OCI-LY3 (cell line): ENCODE measurements around the gene MCTP2.

Source experiments
- H2AFZ ChIP-seq: fragments of 200-600, 300-600 bp; shearing (Covaris generic); 2 replicates; pipeline ENCODE4 v1.6.0; 2014; ENCODE audit warnings: antibody characterized with exemption, low read depth, low read length
- H3K27ac ChIP-seq: fragments of 200-600, 300-600 bp; sonication (generic); 2 replicates; pipeline ENCODE4 v1.5.1; 2014; ENCODE audit warnings: mild to moderate bottlenecking, low read length, moderate library complexity, mixed read lengths
- H3K27me3 ChIP-seq: fragments of 200-600, 300-600 bp; sonication (generic); 2 replicates; pipeline ENCODE4 v1.6.1; 2014; ENCODE audit warnings: low read depth, low read length, mixed read lengths
- H3K36me3 ChIP-seq: fragments of 200-600, 300-600 bp; sonication (generic); replicated peaks from 2 replicates; pipeline ENCODE3; 2014; ENCODE audit warnings: low read depth, low read length, mixed read lengths
- H3K4me1 ChIP-seq: fragments of 300-600, 200-600 bp; sonication (generic); 2 replicates; pipeline ENCODE4 v1.6.1; 2014; ENCODE audit warnings: low read length, mixed read lengths
- H3K4me2 ChIP-seq: fragments of 200-600, 300-600 bp; sonication (generic); 2 replicates; pipeline ENCODE4 v1.6.1; 2014; ENCODE audit warnings: low read length, mixed read lengths
- H3K4me3 ChIP-seq: fragments of 300-600, 200-600 bp; sonication (generic); 2 replicates; pipeline ENCODE4 v1.5.1; 2014; ENCODE audit warnings: antibody characterized with exemption, mild to moderate bottlenecking, low read length, moderate library complexity
- H3K79me2 ChIP-seq: fragments of 300-600, 200-600 bp; shearing (Covaris generic); 2 replicates; pipeline ENCODE4 v1.6.1; 2014; ENCODE audit warnings: mild to moderate bottlenecking, low read length, mixed read lengths
- H3K9ac ChIP-seq: fragments of 300-600, 200-600 bp; shearing (Covaris generic); 2 replicates; pipeline ENCODE4 v1.6.0; 2014; ENCODE audit warnings: mild to moderate bottlenecking, low read length, moderate library complexity
- H3K9me3 ChIP-seq: fragments of 200-600, 300-600 bp; shearing (Covaris generic); 2 replicates; pipeline ENCODE4 v1.6.1; 2014; ENCODE audit warnings: low read length, mixed read lengths; ENCODE audit not compliant: insufficient read depth
- H4K20me1 ChIP-seq: fragments of 200-600, 300-600 bp; sonication (generic); 2 replicates; pipeline ENCODE4 v1.6.1; 2016; ENCODE audit warnings: low read length, mixed read lengths; ENCODE audit not compliant: insufficient read depth
- CTCF ChIP-seq: fragments of 200-600, 300-600 bp; sonication (generic); IDR thresholded peaks from 2 replicates; pipeline ENCODE4 v1.5.1; 2014; ENCODE audit warnings: antibody characterized with exemption, low read length, low read depth
- EZH2phosphoT487 ChIP-seq: fragments of 200-600 bp; shearing (Covaris generic); IDR thresholded peaks from 2 replicates; pipeline ENCODE4 v1.6.1; 2018; ENCODE audit warnings: antibody characterized with exemption, mixed run types, low read depth

MCTP2 gene

DNA sequence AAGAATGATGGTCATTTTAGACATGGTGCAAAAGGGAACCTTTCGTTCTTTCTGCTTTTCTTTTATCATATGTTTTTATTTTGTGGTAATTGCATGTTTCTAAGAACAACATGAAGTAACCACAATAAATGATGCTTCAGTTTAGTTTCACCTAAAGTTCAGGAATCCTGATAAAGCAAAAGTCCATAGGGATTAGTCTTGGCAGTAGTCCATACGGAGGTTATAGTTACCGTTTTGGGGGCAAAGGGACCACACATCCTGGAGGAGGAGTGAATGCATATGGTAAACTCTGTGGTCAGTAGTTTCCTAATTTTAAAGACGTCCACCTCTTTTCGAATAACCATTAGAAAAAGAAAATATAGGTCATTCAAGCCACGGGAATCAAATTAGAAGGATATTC, 141.5 kb downstream of the MCTP2 start:
- Histone ChIP-seq H3K9ac (no peak overlapping the region), H3K36me3 (no peaks in the 10 kb centered on the region), H3K4me1 (no peaks in the 10 kb centered on the region), H3K4me3 (no peak overlapping the region), H3K9me3 (no peaks in the 10 kb centered on the region), H3K4me2 (no peak overlapping the region), H3K27me3 (peaks cover 9% of the 10 kb centered on the region; the same call in 1 of the 2 replicates), H3K27ac (no peak overlapping the region), H4K20me1 (no peaks in the 10 kb centered on the region), H2AFZ (no peak overlapping the region), H3K79me2 (no peaks in the 10 kb centered on the region)
- TF ChIP-seq CTCF (no peak), EZH2phosphoT487 (no peak)

- Histone ChIP-seq H3K4me2 (no peak overlapping the region), H4K20me1 (no peaks in the 10 kb centered on the region), H2AFZ (no peak overlapping the region), H3K9ac (no peak overlapping the region), H3K79me2 (no peaks in the 10 kb centered on the region), H3K4me1 (no peaks in the 10 kb centered on the region), H3K36me3 (no peaks in the 10 kb centered on the region), H3K27me3 (no peaks in the 10 kb centered on the region), H3K9me3 (no peaks in the 10 kb centered on the region), H3K27ac (no peak overlapping the region), H3K4me3 (no peak overlapping the region)
- TF ChIP-seq EZH2phosphoT487 (no peak), CTCF (no peak)
Measured at GRCh38 chr15:94375997-94376396, 144.6 kb downstream of the MCTP2 start.

- TF ChIP-seq EZH2phosphoT487 (no peak), CTCF (no peak)
- Histone ChIP-seq H3K27me3 (no peaks in the 10 kb centered on the region), H3K27ac (no peak overlapping the region), H2AFZ (no peak overlapping the region), H4K20me1 (no peaks in the 10 kb centered on the region), H3K4me2 (no peak overlapping the region), H3K79me2 (no peaks in the 10 kb centered on the region), H3K36me3 (no peaks in the 10 kb centered on the region), H3K4me1 (no peaks in the 10 kb centered on the region), H3K4me3 (no peak overlapping the region), H3K9ac (no peak overlapping the region), H3K9me3 (no peaks in the 10 kb centered on the region)
Measured at GRCh38 chr15:94379986-94380385, 148.6 kb downstream of the MCTP2 start.

GRCh38 chr15:94380798-94381197, 149.4 kb downstream of the MCTP2 start:
- no peaks in the 10 kb centered on the region for H3K9me3 ChIP-seq
- H4K20me1 ChIP-seq = no peaks in the 10 kb centered on the region
- TF ChIP-seq EZH2phosphoT487 (no peak), CTCF (no peak)
- no peaks in the 10 kb centered on the region for H3K36me3 ChIP-seq
- H3K79me2 ChIP-seq = no peaks in the 10 kb centered on the region
- no peaks in the 10 kb centered on the region for H3K4me1 ChIP-seq
- no peak overlapping the region for H3K4me2 ChIP-seq
- no peak overlapping the region for H2AFZ ChIP-seq
- no peak overlapping the region for H3K27ac ChIP-seq
- H3K4me3 ChIP-seq = no peak overlapping the region
- no peaks in the 10 kb centered on the region for H3K27me3 ChIP-seq
- H3K9ac ChIP-seq = no peak overlapping the region
